ENCODE results near the gene PRR33.

- TF ChIP-seq CTCF (IDR thresholded peaks at IDR 0.05) = no peak
- TF ChIP-seq, protein P1, sequence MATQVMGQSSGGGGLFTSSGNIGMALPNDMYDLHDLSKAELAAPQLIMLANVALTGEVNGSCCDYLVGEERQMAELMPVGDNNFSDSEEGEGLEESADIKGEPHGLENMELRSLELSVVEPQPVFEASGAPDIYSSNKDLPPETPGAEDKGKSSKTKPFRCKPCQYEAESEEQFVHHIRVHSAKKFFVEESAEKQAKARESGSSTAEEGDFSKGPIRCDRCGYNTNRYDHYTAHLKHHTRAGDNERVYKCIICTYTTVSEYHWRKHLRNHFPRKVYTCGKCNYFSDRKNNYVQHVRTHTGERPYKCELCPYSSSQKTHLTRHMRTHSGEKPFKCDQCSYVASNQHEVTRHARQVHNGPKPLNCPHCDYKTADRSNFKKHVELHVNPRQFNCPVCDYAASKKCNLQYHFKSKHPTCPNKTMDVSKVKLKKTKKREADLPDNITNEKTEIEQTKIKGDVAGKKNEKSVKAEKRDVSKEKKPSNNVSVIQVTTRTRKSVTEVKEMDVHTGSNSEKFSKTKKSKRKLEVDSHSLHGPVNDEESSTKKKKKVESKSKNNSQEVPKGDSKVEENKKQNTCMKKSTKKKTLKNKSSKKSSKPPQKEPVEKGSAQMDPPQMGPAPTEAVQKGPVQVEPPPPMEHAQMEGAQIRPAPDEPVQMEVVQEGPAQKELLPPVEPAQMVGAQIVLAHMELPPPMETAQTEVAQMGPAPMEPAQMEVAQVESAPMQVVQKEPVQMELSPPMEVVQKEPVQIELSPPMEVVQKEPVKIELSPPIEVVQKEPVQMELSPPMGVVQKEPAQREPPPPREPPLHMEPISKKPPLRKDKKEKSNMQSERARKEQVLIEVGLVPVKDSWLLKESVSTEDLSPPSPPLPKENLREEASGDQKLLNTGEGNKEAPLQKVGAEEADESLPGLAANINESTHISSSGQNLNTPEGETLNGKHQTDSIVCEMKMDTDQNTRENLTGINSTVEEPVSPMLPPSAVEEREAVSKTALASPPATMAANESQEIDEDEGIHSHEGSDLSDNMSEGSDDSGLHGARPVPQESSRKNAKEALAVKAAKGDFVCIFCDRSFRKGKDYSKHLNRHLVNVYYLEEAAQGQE (IDR thresholded peaks at IDR 0.05; ENCODE audit: insufficient read depth in 1 of 2, low read depth in 2 of 2, low read length in 1 of 2) = no peak
These were observed 24.9 kb downstream of the PRR33 start for GRCh38 chr11:1866776-1867175.

Measured in Panc1 (cell line).